Esophagus squamous epithelium (tissue), 5 donors: Measurements from ENCODE around the gene TPK1. TPM values are rescaled to one million over a fixed set of nuclear protein-coding genes. Genes with fewer than 3 reads are reported as not detected.
"Not testable (repeated sequence)": the region's sequence is repeated elsewhere in the genome, so short reads cannot be mapped to it uniquely, and the experiment has no call there.

Source experiments
- DNase-seq: peaks from one replicate; lab custom pipeline; 2025; lab: John Stamatoyannopoulos, UW
- H3K27ac ChIP-seq, 4 donors: fragments of 200-600 bp; sonication (generic); one replicate each; pipeline ENCODE4 v1.5.1; 2016 to 2019; ENCODE audit warnings: mild to moderate bottlenecking in 1 of 4
- H3K27me3 ChIP-seq, 4 donors: fragments of 200-600 bp; sonication (generic); 1 replicate in 3 of 4; 2 replicates in 1 of 4; pipeline versions ENCODE4 v1.5.1 to v1.6.0; 2017 to 2021; ENCODE audit warnings: antibody characterized with exemption in 1 of 4
- H3K36me3 ChIP-seq, 3 donors: fragments of 200-600 bp; sonication (generic); one replicate each; pipeline ENCODE4 v1.5.1; 2016 to 2019
- H3K4me1 ChIP-seq, 3 donors: fragments of 200-600 bp; sonication (generic); one replicate each; pipeline ENCODE4 v1.5.1; 2017 to 2019
- H3K4me3 ChIP-seq, 4 donors: fragments of 200-600 bp; sonication (generic); 1 replicate in 3 of 4; 2 replicates in 1 of 4; pipeline ENCODE4 v1.5.1; 2016 to 2019; ENCODE audit warnings: mild to moderate bottlenecking in 2 of 4, moderate library complexity in 1 of 4
- H3K9me3 ChIP-seq, 3 donors: fragments of 200-600 bp; sonication (generic); one replicate each; pipeline ENCODE4 v1.5.1; 2016 to 2019
- POLR2A ChIP-seq, 4 donors: fragments of 450-650 bp; IDR thresholded peaks; one replicate each; pipeline ENCODE4 v1.6.1; 2017; ENCODE audit warnings: antibody characterized with exemption in 4 of 4, mild to moderate bottlenecking in 4 of 4, moderate library complexity in 3 of 4
- WGBS, 2 donors: methylation state at CpG; one replicate each; pipeline ENCODE4 v1.1.5; 2018; 5-methylcytosine and 5-hydroxymethylcytosine counted together
- intact Hi-C: fragments of 100-400 bp; cut with DNase I; formaldehyde crosslinking; loops from one replicate; pipeline ENCODE4 v1.15.0; 2022
- total RNA-seq, 4 donors: library from RNA; depleted of rRNA; stranded (reverse); fragments of >200 nt; gene quantifications; one replicate each; pipeline ENCODE4 v1.1.0, GENCODE V29; 2016
- TF ChIP-seq, protein P1 (sequence below), 6 experiments: fragments of 450-650 bp in 4 of 6; fragments of 200-600 bp in 2 of 6; sonication (generic) in 2 of 6; IDR thresholded peaks; one replicate each; pipeline ENCODE4 v1.5.1; 2016 to 2019; ENCODE audit warnings: antibody characterized with exemption in 6 of 6, mild to moderate bottlenecking in 4 of 6, moderate library complexity in 4 of 6
- donor health status: DM: yes; HTN: yes; CAD: no.

Gene TPK1
- total RNA-seq, 4 donors from 2014 or later, result 2.3 to 8.4 (median 2.7) TPM

DNA sequence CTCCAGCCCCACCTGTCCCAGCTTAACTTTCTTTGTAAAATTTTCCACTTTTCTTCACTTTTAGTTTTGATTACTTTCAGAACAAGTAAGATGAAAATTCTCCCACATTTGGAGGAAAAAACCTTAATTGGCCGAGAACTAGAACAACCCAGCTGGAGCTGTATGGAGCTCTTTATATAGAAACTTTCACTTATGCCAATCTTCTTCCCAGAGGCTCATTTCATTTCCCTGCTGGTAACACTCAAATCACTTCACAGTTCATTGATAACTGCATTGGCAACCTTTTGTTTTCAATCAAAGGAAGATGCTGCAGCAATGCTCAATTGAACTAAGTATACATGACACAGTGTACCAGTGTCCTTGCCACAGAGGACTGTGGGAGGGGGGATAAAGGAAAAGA is 256.2 kb downstream of the TPK1 start:
- no peaks in the 10 kb centered on the region for H3K9me3 ChIP-seq
- no peak for DNase-seq
- H3K27me3 ChIP-seq, result no peaks in the 10 kb centered on the region
- no peaks in the 10 kb centered on the region for H3K36me3 ChIP-seq
- 68 to 75% methylated on average over 1 of the region's 1 CpG for whole genome bisulfite sequencing, 2 donors
- TF ChIP-seq, protein P1, sequence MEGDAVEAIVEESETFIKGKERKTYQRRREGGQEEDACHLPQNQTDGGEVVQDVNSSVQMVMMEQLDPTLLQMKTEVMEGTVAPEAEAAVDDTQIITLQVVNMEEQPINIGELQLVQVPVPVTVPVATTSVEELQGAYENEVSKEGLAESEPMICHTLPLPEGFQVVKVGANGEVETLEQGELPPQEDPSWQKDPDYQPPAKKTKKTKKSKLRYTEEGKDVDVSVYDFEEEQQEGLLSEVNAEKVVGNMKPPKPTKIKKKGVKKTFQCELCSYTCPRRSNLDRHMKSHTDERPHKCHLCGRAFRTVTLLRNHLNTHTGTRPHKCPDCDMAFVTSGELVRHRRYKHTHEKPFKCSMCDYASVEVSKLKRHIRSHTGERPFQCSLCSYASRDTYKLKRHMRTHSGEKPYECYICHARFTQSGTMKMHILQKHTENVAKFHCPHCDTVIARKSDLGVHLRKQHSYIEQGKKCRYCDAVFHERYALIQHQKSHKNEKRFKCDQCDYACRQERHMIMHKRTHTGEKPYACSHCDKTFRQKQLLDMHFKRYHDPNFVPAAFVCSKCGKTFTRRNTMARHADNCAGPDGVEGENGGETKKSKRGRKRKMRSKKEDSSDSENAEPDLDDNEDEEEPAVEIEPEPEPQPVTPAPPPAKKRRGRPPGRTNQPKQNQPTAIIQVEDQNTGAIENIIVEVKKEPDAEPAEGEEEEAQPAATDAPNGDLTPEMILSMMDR (IDR thresholded peaks at IDR 0.05), result no peak
- TF ChIP-seq POLR2A (IDR thresholded peaks at IDR 0.05), result no peak
- H3K27ac ChIP-seq, result no peak overlapping the region
- intact Hi-C loops, result no loop called here
- no peaks in the 10 kb centered on the region for H3K4me1 ChIP-seq
- no peak overlapping the region for H3K4me3 ChIP-seq

DNA sequence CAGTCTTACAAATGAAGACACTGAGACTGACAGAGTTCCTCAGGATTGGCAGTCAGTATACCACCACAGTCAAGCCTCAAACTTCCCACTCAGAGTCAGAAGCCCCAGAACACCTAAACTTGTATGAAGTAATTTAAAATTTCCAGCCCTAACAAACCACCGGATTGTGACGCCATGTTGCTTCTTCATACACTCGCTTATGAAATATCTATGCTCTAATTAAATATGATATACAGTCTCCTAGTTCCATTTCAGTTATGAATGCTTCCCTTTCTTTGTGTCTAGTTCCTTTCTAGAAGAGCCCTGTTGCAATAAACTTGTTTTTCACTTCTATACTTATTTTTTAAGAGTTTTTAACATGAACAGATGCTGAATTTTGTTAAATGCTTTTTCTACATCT is 260.4 kb downstream of the TPK1 start:
- DNase-seq, result no peak
- H3K9me3 ChIP-seq, result no peaks in the 10 kb centered on the region
- intact Hi-C loops, result no loop called here

DNA sequence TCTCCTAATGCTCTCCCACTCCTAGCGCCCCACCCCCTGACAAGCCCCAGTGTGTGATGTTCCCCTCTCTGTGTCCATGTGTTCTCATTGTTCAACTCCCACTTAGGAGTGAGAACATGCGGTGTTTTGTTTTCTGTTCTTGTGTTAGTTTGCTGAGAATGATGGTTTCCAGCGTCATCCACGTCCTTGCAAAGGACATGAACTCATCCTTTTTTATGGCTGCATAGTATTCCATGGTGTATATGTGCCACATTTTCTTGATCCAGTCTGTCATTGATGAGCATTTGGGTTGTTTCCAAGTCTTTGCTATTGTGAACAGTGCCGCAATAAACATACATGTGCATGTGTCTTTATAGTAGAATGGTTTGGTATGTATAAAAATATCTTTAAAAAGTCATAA is 261.1 kb downstream of the TPK1 start:
- 71 to 94% methylated on average over 5 of the region's 5 CpGs for WGBS, 2 donors
- H3K27me3 ChIP-seq, H3K4me3 ChIP-seq, H3K36me3 ChIP-seq, H3K9me3 ChIP-seq, H3K4me1 ChIP-seq, DNase-seq, H3K27ac ChIP-seq, intact Hi-C loops: not testable (repeated sequence)

More for the DNA sequence above, 260.4 kb downstream of the TPK1 start:
- Histone ChIP-seq H3K27me3 (no peaks in the 10 kb centered on the region), H3K4me3 (no peak overlapping the region), H3K4me1 (no peaks in the 10 kb centered on the region), H3K27ac (no peak overlapping the region), H3K36me3 (no peaks in the 10 kb centered on the region)
- 87 to 92% methylated on average over 3 of the region's 3 CpGs for WGBS, 2 donors
- TF ChIP-seq, protein P1 (IDR thresholded peaks at IDR 0.05), result no peak
- no peak for TF ChIP-seq POLR2A (IDR thresholded peaks at IDR 0.05)

DNA sequence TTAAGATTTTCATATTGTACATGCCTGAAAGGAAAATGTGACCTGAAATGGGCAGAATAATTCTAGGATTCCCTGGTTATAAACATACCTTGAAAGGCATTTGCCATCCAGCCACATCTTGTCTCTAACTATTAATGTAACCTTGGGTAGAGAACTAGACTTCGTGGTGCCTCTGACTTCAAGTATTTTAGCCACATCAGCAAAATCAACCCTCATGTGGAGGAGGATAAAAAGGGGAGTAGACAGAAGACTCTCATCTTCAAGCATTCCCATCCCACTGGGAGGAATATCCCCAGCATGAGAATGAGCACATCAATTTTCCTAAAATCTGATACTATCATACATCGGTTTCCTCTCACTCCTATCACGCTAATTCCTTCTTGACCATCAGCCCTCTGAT is 267.6 kb downstream of the TPK1 start:
- TF ChIP-seq, protein P1 (IDR thresholded peaks at IDR 0.05), result no peak
- no peak for TF ChIP-seq POLR2A (IDR thresholded peaks at IDR 0.05)
- H3K9me3 ChIP-seq, result no peaks in the 10 kb centered on the region
- no peak overlapping the region for H3K27ac ChIP-seq
- WGBS, 2 donors, result 81 to 91% methylated on average over 3 of the region's 3 CpGs
- H3K27me3 ChIP-seq, result no peaks in the 10 kb centered on the region
- no peaks in the 10 kb centered on the region for H3K36me3 ChIP-seq
- intact Hi-C loops, result no loop called here
- H3K4me1 ChIP-seq, result no peaks in the 10 kb centered on the region
- no peak overlapping the region for H3K4me3 ChIP-seq
- DNase-seq, result no peak

DNA sequence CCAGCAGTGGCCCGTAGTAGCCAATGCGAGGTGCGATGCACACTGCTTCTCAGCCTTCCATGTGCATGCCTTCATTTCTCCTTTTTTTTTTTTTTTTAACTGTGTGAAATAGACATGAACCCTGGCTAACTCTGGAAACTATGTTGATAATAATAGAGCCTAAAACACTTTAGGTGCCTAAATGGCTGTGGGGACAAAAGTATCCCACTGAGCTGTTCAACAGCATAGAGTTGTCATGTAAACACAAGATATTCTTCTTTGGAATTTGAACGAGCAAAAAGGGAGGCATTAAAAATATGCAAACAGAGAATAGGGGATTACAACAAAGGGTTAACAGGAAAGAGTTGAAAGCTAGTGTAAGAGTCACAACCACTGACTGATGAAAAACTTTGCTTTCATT is 270.3 kb downstream of the TPK1 start:
- no peak overlapping the region for H3K27ac ChIP-seq
- H3K9me3 ChIP-seq, result no peaks in the 10 kb centered on the region
- DNase-seq, result no peak
- H3K4me1 ChIP-seq, result no peaks in the 10 kb centered on the region
- 78 to 86% methylated on average over 4 of the region's 4 CpGs for WGBS, 2 donors
- TF ChIP-seq, protein P1 (IDR thresholded peaks at IDR 0.05), result no peak
- TF ChIP-seq POLR2A (IDR thresholded peaks at IDR 0.05), result no peak
- intact Hi-C loops, result no loop called here
- no peaks in the 10 kb centered on the region for H3K36me3 ChIP-seq
- no peaks in the 10 kb centered on the region for H3K27me3 ChIP-seq
- no peak overlapping the region for H3K4me3 ChIP-seq

DNA sequence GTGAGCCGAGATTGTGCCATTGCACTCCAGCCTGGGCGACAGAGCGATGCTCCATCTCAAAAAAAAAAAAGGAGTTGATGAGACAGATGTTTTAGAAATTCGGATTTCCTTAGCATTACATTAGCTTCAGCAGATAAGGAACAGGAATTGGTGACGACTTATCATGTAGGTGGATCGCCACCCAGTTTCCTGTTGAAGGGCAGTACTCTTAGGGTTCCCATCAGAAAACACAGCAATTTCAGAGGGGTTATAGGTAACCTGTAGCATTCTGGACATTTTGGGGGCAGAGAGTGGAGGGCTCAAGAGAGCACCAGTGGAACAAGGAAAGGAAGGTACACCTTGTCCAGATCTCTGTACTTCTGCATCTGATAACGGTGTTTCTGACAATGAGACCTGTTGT is 286.0 kb downstream of the TPK1 start:
- Histone ChIP-seq H3K36me3 (no peaks in the 10 kb centered on the region), H3K4me1 (no peaks in the 10 kb centered on the region), H3K27ac (no peak overlapping the region), H3K9me3 (no peaks in the 10 kb centered on the region), H3K4me3 (no peak overlapping the region), H3K27me3 (no peaks in the 10 kb centered on the region)
- WGBS, 2 donors, result 77 to 82% methylated on average over 7 of the region's 7 CpGs
- intact Hi-C loops, result no loop called here
- TF ChIP-seq, protein P1 (IDR thresholded peaks at IDR 0.05), result no peak
- no peak for TF ChIP-seq POLR2A (IDR thresholded peaks at IDR 0.05)
- no peak for DNase-seq
